HG03196 (cell line): ENCODE measurements around the gene KDR.

ENCODE experiments used
- ATAC-seq: cut with Tn5 transposase; IDR thresholded peaks from one replicate; pipeline ENCODE4 v1.9.1; 2021; ENCODE audit not compliant: unreplicated experiment

Gene KDR

DNA sequence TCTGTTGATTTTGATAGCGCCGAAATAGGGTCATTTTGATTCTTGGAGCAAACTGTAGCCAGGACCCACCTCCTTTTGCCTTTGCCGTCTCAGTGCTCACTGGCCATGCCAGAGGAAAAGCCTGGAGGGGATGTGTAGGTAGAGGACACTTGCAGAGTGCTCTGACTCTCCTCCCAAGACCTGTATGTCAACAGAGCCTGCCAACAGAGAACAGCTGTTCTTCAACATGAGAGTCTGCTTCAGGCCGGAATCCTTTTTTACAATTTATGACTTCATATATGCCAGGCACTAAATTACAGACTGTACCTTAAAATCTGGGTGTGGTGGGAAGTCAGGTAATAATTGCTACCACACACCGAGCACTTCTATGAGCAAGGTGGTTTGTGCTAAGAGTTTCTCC, 94.2 kb downstream of the KDR start:
- ATAC-seq, result no peak

DNA sequence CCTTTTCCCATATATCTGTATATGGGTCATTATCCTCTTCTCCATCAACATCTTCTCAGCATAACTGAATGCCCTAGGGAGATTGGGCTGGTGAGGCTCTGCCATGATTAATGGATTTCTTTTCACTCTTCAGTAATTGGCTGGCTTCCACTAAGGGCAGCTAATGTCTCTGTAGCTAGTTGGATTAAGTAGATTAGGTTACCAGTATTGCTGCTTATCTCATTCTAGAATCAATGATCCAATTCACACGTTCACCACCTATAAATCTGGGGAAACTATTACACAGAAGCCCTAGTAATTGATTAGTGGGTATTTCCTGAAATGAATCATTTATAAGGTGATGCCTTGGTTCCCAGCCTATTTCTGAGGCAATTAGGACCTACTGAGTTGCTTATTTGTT, 94.8 kb downstream of the KDR start:
- ATAC-seq, result no peak

DNA sequence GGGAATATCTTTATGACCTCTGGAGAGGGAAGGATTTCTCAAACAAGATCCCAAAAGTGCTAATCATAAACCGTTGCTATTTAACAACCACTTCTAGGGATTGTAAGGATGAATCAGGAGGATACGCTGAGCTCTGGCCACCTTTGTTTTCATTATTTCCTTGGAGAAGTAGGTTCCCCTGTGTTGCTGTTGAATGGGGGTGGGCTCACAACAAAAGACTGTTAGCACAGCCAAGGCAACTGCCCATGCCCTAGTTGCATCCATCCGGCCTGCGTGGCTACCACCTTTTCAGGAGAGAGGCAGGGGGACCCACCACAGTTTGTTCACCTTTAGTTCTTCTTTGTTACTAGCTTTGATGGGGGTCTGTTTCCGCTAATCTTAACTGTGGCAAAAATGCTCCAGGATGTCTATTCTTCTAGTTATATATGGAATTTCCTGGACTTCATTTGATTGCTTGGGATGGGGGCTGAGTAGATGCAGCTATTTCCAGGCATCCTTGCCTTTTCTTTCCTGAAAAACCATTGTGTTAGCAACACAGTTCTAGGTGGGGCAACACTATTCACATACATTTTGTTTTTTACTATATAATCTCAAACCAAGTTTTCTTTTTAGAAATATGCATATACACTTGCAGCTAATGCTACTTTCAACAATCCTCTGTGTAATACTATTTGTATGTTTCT, 95.4 kb downstream of the KDR start:
- no peak for ATAC-seq

DNA sequence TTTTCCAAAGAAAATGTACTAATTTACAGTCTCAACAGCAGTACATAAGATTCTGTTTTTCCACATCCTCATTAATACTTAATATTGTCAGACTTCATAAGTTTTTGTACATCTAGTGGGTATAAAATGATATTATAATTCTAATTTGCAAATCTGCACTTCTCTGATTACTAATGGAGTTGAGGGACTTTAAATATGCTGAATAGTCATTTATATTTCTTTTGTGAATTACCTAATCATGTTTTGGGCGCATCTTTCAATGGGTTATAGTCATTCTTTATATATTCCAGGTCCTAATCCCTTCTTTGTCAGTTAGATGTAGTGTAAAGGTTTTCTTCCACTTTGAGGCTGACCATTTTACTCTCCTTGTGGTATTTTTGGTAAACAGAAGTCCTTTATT, 96.1 kb downstream of the KDR start:
- no peak for ATAC-seq
